Occipital lobe (tissue), 2 donors: Measurements from ENCODE around the gene AGMO. TPM values are rescaled to one million over a fixed set of nuclear protein-coding genes. Genes with fewer than 3 reads are reported as not detected.
A peak's percentile ranks its signal among the peaks of the same experiment; 100 is the strongest.

Experiments
- DNase-seq: peaks from one replicate; lab custom pipeline; 2025; lab: John Stamatoyannopoulos, UW
- total RNA-seq: library from RNA; depleted of rRNA; stranded (reverse); fragments of >200 nt; gene quantifications from one replicate; pipeline ENCODE4 v1.2.3, GENCODE V29; 2014

AGMO gene
- total RNA-seq: not detected

DNA sequence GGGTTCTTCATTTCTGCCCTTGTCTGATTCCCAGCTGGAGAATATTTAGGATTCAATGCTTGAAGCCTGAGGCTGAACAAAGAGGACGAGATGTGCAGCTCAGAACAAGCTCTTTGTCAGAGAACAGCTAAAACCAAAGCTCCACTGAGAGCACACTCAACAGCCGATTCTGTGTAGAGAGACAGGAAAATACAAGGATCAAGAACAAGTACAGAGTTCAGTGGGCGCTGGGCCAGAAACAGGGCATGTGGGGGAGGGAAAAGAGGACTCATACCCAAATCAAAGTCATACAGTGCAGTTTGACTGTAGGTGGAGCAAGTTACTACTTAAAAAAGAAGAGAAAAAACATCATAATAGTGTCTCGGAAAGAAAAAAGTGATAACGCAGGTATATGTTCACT, at the start of gene AGMO:
Gene AGMO (minus strand): TSS at position 181 of the 400 bp plus-strand sequence.
- DNase-seq: peak; percentile 46

DNA sequence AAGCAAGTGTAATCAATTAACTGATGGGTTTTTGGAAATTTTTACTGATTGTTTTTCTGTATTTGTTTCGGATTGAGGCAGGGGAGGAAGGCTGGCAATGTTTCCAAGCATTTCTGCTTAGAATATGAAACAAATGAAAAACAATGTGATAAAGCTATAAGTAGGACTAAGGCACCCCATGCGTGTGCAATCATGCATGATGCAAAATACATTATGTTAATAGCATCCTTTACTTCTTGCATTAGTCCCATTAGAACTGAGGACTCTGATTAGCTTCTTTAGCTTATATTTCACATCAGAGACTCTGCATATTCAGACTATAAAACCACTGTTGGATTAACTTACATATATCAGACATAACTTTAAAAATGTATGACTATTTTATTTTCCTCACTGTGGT, 48.7 kb upstream of the AGMO start:
- no peak for DNase-seq

DNA sequence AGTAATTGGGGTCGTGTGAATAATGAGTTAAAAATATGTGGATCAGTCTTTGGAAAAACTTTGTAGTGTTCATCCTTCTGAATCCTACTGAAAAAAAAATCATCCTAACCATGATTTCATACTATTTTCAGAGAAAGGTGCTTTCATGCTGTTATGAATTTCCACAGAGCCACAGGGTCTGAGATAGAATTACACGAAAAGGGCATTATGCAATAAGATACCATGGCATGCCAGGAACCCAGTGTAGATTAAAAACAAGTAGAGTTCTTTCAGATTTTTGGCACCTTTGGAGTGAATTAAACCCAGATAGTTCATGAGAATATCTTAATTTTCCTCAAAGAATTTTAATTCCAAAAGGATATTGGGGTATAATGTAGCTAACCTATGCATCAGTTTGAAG, 47.5 kb upstream of the AGMO start:
- DNase-seq: no peak

DNA sequence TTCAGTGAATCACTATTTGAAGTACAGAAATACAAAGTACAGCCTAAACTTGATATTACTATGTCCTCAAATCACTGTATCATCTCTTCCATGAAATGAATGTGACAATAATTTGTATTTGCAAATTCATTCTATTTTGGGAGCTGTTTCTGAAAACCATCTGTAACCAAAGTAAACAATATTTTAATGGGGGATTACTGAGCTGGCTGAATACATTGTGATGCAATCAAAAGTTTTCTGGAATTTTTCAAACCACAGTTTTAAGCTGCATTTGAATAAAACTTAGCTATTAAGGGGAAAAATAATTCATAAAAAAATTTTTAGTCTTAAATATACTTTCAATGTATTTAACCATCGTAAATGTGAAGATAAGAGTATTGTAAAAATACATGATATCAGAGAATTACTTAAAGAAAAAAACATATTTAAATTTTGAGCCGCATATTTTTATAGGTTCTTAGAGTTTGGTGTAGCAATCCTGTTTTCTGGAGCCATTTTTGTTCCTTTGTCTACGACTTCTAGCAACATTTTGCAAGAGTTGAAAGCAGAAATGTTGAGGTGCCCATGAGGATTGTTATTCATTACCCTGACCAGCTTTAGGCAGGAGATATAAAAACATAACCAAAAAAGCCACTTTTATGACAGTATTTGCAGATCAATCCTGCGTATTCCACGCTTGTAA, 45.9 kb upstream of the AGMO start:
- no peak for DNase-seq

DNA sequence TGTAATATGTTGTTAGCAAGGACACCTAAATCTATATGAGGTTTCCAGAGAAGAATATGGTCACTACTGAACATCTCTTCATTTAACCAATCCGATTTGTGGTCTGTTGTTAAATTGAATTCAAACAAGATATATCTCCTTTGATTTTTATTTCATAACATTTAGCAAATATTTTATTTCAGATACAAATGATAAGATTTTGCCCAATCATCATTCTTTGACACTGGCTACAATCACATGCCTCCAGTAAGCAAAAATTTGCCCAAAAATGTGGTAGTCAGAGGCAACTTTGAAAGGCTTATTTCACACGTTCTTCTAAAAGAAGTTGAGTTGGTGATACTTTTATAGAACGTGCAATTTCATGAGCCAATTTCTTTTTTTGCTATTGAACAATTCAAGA, 44.7 kb upstream of the AGMO start:
- DNase-seq: no peak

DNA sequence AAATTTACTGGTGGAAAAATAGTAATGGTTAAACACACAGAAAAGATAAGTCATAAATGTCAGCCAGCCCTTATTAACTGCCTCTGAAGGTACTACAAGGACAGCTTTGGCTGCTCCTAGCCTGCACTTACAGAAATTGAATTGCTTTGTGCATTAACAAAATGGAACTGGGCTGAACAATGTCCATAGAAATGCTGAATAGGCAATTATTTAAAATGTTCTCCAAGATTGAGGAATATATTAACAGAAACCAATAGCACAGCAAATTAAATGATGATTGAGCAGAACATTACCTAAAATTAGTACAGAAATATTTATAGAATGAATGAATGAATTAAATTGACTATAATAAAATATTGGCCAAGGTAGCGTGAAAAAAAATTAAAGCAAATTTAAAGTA, 42.4 kb upstream of the AGMO start:
- no peak for DNase-seq

DNA sequence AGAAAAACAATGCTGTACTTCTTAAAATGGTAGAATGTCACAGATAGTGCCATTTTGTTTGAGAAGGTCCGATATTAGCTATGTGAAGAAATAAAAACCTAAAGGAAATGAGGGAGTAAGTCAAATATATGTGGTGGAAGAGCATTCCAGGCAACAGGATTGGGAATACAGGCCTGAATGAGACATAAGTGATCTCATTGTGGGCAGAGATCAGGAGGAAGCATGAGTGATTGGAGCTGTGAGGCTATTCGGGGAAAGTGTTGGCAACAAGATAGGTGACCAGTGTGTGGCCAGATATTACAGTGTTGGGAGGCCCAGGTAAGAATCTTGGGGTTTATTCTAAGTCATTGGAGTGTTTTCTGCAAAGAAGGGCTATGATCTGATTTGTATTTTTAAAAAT, 41.3 kb upstream of the AGMO start:
- DNase-seq: no peak

DNA sequence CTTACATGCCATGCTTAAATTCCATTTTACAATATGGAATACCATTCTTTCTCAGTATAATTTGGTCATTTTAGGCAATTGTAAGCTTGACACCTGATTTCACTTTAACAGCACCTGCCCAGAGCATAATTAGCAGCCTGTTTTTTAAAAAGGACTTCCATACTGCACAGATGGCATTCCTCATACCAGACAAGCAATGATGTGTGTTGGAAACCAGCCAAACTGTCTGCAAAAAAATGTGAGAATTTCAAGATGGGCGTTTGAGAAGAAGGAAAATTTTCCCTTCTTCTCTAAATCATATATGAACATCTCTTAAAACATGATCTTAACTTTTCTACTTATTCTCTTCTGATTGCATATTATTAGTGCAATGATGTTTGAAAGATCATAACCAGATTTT, 40.4 kb upstream of the AGMO start:
- no peak for DNase-seq

DNA sequence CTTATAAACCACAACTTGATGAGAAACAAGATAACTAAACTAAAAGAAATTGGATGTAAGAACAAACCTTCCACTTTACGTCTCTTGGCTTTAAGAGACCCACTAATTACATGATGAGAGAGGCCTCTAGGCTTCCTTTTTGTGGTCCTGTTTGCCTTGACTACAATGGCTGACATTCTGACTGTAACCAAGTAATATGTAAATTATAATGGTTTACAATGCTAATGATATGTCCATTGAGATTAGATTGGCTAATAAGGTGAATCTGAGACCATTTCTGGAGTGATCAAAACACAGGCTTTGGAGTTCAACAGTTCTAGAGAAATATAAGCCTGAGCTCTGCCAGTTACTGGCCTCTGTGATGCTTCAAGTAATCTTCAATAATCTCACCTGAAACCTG, 39.4 kb upstream of the AGMO start:
- DNase-seq: no peak

DNA sequence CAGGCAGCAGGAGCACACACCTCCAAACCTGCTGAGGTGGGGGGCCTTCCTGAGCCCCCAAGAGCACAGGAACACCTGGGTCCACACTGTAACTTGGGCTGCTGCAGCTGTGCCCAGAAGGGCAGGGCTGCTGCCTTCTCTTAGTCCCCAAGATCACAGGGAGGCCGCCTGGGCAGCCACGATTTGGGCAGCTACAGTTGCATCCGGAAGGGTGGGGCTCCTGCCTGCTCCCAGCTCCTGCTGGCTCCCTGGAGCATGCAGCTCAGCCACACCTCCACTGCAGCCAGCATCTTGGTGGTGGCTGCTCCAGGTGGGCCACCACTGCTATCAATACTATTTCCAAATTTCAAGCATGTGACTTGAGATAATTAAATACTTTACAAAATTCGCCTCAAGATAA, 38.5 kb upstream of the AGMO start:
- DNase-seq: no peak

DNA sequence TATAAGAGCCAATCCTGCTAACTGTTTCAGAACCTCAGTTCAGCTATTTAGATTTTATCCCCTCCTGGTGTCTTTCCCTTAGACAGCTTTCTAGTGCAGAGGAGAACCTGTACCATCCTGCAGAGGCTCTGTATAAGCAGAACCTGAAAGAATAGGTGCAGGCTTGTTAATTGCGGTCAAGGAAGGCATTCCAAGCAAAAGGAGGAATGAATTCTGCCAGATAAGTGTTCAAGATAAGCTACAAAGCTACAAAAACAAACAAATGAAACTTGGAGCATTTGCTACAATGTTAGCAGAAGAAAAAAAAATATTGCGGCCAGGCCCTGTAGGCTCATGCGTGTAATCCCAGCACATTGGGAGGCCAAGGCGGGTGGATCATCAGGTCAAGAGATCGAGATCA, 32.6 kb upstream of the AGMO start:
- no peak for DNase-seq

DNA sequence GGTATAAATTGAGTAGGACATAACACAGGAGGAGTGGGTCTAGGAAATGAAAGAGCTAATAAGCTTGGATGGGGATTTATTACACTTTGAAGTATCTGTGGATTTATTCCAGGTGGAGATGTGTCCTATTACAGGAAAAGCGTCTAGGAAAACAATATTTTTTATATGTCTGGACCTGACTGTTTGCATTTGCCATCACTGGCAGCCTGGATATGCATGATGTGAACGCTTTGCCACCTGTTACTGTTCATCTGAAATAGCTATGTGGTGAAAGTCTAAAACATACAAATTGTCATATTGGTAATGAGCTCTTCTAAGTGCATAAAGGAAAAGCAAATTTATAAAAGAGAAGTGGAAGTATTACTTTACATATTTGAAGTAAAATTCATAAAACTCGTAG, 31.6 kb upstream of the AGMO start:
- DNase-seq: no peak

DNA sequence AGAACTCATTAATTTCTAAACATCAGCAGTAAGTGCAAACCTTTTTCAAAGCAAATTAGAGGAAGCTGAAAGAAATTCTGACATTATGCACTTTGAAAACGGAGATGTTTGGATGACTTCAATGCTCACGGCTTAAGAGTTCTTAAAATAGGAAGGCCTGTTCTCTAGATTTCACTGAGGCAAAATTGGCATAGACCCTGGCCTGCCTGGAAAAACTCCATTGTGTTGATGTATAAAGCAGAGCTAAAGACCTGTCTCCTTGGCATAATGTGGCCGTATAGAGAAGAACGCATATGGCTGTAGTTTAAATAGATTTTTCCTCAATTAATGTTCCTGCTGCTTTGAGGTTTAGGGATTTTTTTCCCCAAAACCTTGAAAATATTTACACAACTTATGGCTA, 24.5 kb upstream of the AGMO start:
- DNase-seq: no peak

DNA sequence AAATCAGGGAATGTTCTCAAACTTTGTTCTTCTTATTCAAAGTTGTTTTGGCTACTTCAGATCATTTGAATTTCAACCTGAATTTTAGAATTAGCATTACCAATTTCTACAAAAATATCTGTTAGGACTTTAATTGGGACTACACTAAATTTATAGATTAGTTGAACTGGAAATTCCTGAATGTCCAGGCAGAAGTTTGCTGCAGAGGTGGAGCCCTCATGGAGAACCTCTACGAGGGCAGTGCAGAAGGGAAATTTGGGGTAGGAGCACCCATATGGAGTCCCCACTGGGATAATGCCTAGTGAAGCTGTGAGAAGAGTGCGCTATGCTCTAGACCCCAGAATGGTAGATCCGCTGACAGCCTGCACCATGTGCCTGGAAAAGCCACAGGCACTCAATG, 22.8 kb upstream of the AGMO start:
- DNase-seq: no peak

DNA sequence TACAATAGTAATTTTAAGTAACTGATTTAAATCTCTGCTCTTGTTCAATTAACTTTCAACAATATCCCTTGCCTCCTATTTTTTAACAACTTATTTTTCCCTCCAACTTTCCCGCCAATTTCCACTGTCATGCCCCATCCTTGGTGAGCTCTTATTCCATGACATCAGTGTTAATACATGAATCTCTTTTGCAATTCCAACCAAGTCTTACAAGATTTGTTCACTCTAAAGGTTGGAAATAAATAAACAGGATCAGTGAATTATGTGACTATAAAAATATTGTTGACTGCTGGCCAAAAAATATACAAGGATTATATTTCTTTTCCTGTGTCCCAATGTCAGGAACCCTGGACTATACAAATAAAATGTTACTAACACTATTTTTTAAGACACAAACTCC, 21.0 kb upstream of the AGMO start:
- no peak for DNase-seq

DNA sequence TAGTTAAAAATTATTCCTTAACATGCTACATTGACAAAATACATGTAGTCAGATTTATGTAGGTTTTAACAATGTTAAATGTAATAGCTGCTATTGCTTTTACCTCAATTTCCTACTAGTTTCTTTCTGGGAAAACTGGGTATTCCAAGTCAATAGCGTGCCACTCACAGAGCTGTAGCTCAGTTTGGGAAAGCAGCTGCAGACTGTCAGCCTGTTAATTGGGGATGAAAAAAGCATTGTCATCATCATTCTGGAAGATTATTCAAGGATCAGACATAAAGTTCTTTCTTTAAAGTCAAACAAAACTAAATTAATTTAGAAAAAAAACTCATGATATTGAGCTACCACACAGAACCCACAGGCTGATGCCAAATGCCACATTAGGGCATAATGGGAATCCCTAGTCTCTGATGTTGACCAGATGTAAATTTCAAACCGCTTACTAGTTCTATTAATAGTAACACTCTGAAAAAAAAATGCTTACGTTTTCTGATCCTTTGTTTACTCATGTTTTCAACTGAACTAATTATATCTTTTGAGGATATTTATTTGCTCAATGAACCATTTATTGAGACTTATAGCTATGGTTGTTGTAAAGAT, 19.6 kb upstream of the AGMO start:
- no peak for DNase-seq

DNA sequence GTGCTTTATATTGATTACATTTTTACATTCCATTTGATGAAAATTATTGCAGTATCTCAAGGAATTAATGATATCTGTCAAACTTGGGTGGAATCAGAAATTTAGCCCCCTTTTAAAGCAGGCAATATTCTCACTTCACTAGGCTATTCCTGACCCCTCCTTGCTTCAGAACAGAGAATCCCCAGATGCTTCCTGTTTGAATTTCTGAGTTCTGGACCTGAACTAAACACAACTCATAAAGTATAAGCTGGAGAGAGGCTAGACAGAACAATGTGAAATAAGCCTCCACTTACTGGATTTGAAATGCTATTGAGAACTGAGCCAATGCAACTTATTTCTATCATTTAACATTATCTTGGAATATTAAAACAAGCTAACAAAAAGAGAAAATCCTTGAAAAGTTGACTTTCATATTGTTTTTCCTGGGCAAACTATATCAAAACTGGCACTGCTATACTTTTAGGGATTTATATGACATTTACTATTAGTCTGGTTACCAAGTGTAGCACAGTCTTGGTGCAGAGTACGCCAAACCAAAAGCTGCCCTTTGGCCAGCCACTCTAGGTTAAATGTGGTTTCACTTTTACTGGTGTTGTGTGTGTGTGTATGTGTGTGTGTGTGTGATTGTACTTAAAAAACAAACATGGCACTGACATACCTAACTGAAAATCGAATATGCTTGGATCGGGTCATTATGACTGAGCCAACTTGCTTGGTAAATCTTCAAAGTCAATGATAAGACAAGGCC, 19.0 kb upstream of the AGMO start:
- DNase-seq: no peak

DNA sequence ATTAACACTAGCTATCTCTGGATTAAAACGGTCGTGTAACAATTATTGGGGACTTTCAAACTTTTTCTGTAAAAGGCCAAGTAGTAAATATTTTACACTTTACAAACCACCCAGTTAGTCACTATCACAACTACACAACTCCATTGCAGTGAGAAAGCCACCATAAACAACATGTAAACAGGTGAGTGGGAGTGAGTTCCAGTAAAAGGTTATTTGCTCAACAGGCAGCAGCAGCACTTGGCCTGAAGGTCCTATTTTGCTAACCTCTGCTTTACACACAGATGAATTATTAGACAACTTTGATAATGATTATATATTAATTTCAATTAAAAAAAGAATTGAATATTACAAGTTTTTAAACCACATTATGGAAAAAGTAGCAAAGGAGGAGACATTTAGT, 15.8 kb upstream of the AGMO start:
- DNase-seq: no peak

DNA sequence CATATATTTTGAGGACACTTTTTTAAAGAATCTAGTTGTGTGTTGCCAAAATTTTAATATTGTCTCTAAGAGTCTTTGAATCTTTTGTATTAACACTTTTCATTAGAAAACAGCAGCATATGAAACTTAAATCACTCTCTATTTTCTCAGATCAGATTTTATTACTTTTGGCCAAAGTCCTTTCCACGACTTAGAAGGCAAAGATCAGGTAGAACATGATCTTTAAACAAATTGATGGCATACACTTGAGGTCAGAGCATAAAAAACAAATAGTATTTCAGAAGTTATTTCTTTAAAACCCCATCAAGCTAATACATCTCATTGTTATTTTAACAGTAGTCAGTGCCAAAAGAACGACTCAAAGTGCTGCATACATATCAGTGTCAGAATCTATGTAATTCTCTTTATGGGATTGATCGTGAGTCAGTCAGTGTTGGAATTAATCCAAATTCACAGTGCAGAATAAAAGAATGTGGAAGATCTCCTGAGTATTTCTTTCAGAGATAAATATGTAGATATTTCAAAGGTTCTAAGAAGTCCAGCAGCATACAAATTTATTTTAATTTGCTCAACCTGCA, 9.6 kb upstream of the AGMO start:
- no peak for DNase-seq

DNA sequence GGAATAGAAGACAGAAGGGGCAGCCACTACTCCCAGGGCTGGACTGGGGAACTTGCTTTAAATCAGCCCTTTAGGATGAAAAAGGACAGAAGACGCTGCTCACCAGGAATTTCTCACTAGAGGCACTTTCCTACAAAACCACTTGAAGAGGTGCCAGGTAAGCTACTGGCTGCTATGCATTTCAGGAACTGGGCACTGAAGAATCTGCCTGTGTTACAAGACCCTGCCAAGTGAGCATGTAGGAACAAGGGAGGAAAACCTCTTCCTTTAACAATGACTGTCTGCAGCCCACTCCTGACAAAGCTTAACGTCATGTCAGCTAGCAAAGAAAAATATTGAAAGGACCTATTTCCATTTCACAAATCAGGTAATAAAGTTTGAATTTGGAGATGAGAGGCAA, 5.8 kb upstream of the AGMO start:
- DNase-seq: no peak

DNA sequence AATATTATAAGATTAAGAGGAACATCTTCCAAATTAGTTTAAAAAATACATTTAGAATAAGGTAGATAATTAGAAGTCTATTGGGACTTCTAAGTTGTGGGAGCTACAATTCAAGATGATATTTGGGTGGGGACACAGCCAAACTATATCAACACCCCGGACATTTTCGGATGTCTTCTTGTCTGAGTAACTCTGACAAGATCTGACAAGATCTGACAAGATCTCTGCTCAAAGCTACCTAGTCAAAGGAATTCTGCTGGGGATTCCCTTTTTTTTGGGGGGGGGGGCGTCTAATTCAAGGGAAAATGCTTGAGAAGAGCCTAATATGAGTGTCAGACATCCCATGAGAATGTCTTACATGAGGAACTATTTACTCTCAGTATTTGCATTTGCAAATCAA, 5.2 kb upstream of the AGMO start:
- DNase-seq: no peak

DNA sequence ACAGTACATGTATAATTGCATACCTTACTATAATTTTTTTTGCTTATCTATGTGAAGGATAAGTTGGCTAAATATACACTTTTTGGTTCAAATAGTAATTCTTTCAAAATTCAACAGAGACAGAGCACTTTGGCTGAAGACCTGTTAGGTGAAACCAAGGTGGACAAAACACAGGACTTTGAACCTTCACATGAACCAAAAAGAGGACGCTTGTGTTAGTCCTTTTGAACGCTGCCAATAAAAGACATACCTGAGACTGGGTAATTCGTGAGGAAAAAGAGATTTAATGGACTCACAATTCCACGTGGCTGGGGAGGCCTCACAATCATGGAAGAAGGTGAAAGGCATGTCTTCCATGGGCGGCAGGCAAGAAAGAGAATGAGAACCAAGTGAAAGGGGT, 4.7 kb upstream of the AGMO start:
- no peak for DNase-seq

DNA sequence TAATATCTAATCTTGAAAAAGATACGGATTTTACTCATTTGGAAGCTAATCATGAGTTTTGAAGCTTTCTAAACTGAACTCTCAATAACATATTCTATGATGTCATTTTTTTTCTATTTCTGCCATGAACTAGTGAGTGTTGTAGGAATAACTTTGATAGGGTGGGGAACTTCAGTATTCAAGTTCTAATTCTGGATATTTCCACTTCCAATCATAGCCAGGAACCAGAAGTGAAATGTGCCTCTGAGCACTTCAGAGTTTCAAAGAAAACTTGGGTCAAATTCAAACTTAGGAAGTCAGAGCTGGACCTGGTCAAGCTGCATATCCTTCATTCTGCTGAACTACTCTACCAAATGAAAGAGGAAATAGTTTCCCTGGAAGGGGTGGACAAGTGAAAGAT, 847 bp downstream of the AGMO start:
- DNase-seq: no peak
